Astrocyte (in vitro differentiated cells and primary cell): ENCODE data around the gene IRS1. TPM values are rescaled to one million over a fixed set of nuclear protein-coding genes. Genes with fewer than 3 reads are reported as not detected.

ENCODE experiments used
- DNase-seq: peaks from one replicate; pipeline ENCODE4 v3.0.0-alpha.2; 2010; ENCODE audit warnings: low read depth
- FAIRE-seq: peaks from 2 replicates; lab custom pipeline; 2011; peaks lifted over from hg19 to GRCh38; lab: Jason Lieb, UNC
- H2AFZ ChIP-seq: 2 replicates; pipeline ENCODE4 v1.6.0; 2012; ENCODE audit warnings: low read depth, low read length, inconsistent platforms
- H3K27ac ChIP-seq: 2 replicates; pipeline ENCODE4 v1.5.1; 2011; ENCODE audit warnings: low read depth, low read length, inconsistent platforms
- H3K27me3 ChIP-seq: 2 replicates; pipeline ENCODE4 v1.6.0; 2011; ENCODE audit warnings: low read length, inconsistent platforms; ENCODE audit not compliant: insufficient read depth
- H3K36me3 ChIP-seq: 2 replicates; pipeline ENCODE4 v1.5.1; 2011; ENCODE audit warnings: low read length, inconsistent platforms; ENCODE audit not compliant: insufficient read depth
- H3K4me1 ChIP-seq: 2 replicates; pipeline ENCODE4 v1.5.1; 2011; ENCODE audit warnings: low read length, inconsistent platforms; ENCODE audit not compliant: insufficient read depth
- H3K4me2 ChIP-seq: 2 replicates; pipeline ENCODE4 v1.6.0; 2012; ENCODE audit warnings: low read length, inconsistent platforms
- H3K4me3 ChIP-seq: 2 replicates; pipeline ENCODE4 v1.5.1; 2011; ENCODE audit warnings: low read depth, mild to moderate bottlenecking, low read length, inconsistent platforms; ENCODE audit not compliant: insufficient read depth
- H3K79me2 ChIP-seq: 2 replicates; pipeline ENCODE4 v1.6.0; 2012; ENCODE audit warnings: mild to moderate bottlenecking, low read length, inconsistent platforms; ENCODE audit not compliant: insufficient read depth
- H3K9ac ChIP-seq: 2 replicates; pipeline ENCODE4 v1.6.0; 2012; ENCODE audit warnings: mild to moderate bottlenecking, low read length, inconsistent platforms
- H3K9me3 ChIP-seq: 2 replicates; pipeline ENCODE4 v1.5.1; 2012; ENCODE audit warnings: low read depth, mild to moderate bottlenecking, low read length, inconsistent platforms; ENCODE audit not compliant: insufficient read depth
- H4K20me1 ChIP-seq: 2 replicates; pipeline ENCODE4 v1.6.0; 2012; ENCODE audit warnings: low read length, inconsistent platforms; ENCODE audit not compliant: insufficient read depth
- H3K27ac Mint-ChIP-seq: one replicate; pipeline ENCODE4 v1.8.0; 2021; ENCODE audit warnings: mild to moderate bottlenecking, mixed read lengths; ENCODE audit not compliant: unreplicated experiment
- H3K27me3 Mint-ChIP-seq: one replicate; pipeline ENCODE4 v1.8.0; 2021; ENCODE audit warnings: low read depth, mixed read lengths; ENCODE audit not compliant: unreplicated experiment
- H3K36me3 Mint-ChIP-seq: one replicate; pipeline ENCODE4 v1.8.0; 2021; ENCODE audit warnings: low read depth, mixed read lengths; ENCODE audit not compliant: unreplicated experiment
- H3K4me1 Mint-ChIP-seq: one replicate; pipeline ENCODE4 v1.8.0; 2021; ENCODE audit warnings: low read depth, mixed read lengths; ENCODE audit not compliant: unreplicated experiment
- H3K4me3 Mint-ChIP-seq: one replicate; pipeline ENCODE4 v1.8.0; 2021; ENCODE audit warnings: mild to moderate bottlenecking, moderate library complexity, mixed read lengths; ENCODE audit not compliant: unreplicated experiment
- H3K9me3 Mint-ChIP-seq: one replicate; pipeline ENCODE4 v1.8.0; 2021; ENCODE audit warnings: mild to moderate bottlenecking, mixed read lengths; ENCODE audit not compliant: unreplicated experiment
- CTCF ChIP-seq: IDR thresholded peaks from 2 replicates; pipeline ENCODE4 v1.5.1; 2011; ENCODE audit warnings: low read depth, mild to moderate bottlenecking, inconsistent platforms, low read length, moderate library complexity; ENCODE audit not compliant: insufficient read depth
- EZH2 ChIP-seq: IDR thresholded peaks from 2 replicates; pipeline ENCODE4 v1.6.1; 2012; ENCODE audit warnings: mild to moderate bottlenecking, low read length, inconsistent platforms; ENCODE audit not compliant: insufficient read depth
- total RNA-seq: library from RNA; stranded (reverse); gene quantifications from 2 replicates; pipeline ENCODE4 v1.2.1, GENCODE V29; 2021

The IRS1 gene
- total RNA-seq, 1 donor from 2014 or later: 45.0 TPM

GRCh38 chr2:226716126-226716525 lies 83.5 kb downstream of the IRS1 start:
- Mint-ChIP-seq H3K36me3 (no peaks in the 10 kb centered on the region), H3K9me3 (no peaks in the 10 kb centered on the region), H3K4me3 (no peak overlapping the region), H3K4me1 (peaks cover 4% of the 10 kb centered on the region), H3K27me3 (peaks cover 3% of the 10 kb centered on the region), H3K27ac (no peak overlapping the region)
- H3K4me2 ChIP-seq: no peak overlapping the region
- no peaks in the 10 kb centered on the region for H3K9me3 ChIP-seq
- no peaks in the 10 kb centered on the region for H3K27me3 ChIP-seq
- no peak for FAIRE-seq
- no peaks in the 10 kb centered on the region for H4K20me1 ChIP-seq
- no peaks in the 10 kb centered on the region for H3K4me1 ChIP-seq
- H3K4me3 ChIP-seq: no peak overlapping the region
- no peak overlapping the region for H2AFZ ChIP-seq
- no peaks in the 10 kb centered on the region for H3K36me3 ChIP-seq
- no peak for TF ChIP-seq CTCF
- no peak for TF ChIP-seq EZH2
- no peak for DNase-seq
- no peaks in the 10 kb centered on the region for H3K79me2 ChIP-seq
- no peak overlapping the region for H3K27ac ChIP-seq
- H3K9ac ChIP-seq: no peak overlapping the region

- Histone ChIP-seq H3K79me2 (no peaks in the 10 kb centered on the region), H3K4me3 (no peak overlapping the region), H3K4me2 (no peak overlapping the region), H3K27me3 (no peaks in the 10 kb centered on the region), H2AFZ (no peak overlapping the region), H3K9me3 (no peaks in the 10 kb centered on the region), H3K27ac (no peak overlapping the region), H3K9ac (no peak overlapping the region), H3K36me3 (no peaks in the 10 kb centered on the region), H3K4me1 (no peaks in the 10 kb centered on the region), H4K20me1 (no peaks in the 10 kb centered on the region)
- TF ChIP-seq CTCF (no peak), EZH2 (no peak)
- no peak overlapping the region for H3K27ac Mint-ChIP-seq
- no peaks in the 10 kb centered on the region for H3K36me3 Mint-ChIP-seq
- H3K9me3 Mint-ChIP-seq: no peaks in the 10 kb centered on the region
- no peaks in the 10 kb centered on the region for H3K27me3 Mint-ChIP-seq
- H3K4me3 Mint-ChIP-seq: no peak overlapping the region
- peak; percentile 13 for FAIRE-seq
- H3K4me1 Mint-ChIP-seq: peaks cover 4% of the 10 kb centered on the region
- DNase-seq: no peak
Observed at GRCh38 chr2:226715347-226715990, 84.2 kb downstream of the IRS1 start.

GRCh38 chr2:226712941-226713340 lies 86.7 kb downstream of the IRS1 start:
- no peaks in the 10 kb centered on the region for H3K4me1 ChIP-seq
- peaks cover 2% of the 10 kb centered on the region for H3K36me3 Mint-ChIP-seq
- peaks cover 4% of the 10 kb centered on the region for H3K4me1 Mint-ChIP-seq
- H3K9ac ChIP-seq: no peak overlapping the region
- H3K4me2 ChIP-seq: no peak overlapping the region
- H3K27ac Mint-ChIP-seq: no peak overlapping the region
- no peaks in the 10 kb centered on the region for H3K79me2 ChIP-seq
- H2AFZ ChIP-seq: no peak overlapping the region
- FAIRE-seq: no peak
- DNase-seq: no peak
- H4K20me1 ChIP-seq: no peaks in the 10 kb centered on the region
- H3K36me3 ChIP-seq: no peaks in the 10 kb centered on the region
- no peaks in the 10 kb centered on the region for H3K27me3 ChIP-seq
- H3K9me3 ChIP-seq: no peaks in the 10 kb centered on the region
- peaks cover 6% of the 10 kb centered on the region for H3K27me3 Mint-ChIP-seq
- no peak overlapping the region for H3K4me3 Mint-ChIP-seq
- H3K27ac ChIP-seq: no peak overlapping the region
- H3K9me3 Mint-ChIP-seq: no peaks in the 10 kb centered on the region
- TF ChIP-seq CTCF (no peak), EZH2 (no peak)
- no peak overlapping the region for H3K4me3 ChIP-seq
